PFSK-1 (cell line): ENCODE measurements around the gene PGS1.

Source experiments
- POLR2AphosphoS5 ChIP-seq: IDR thresholded peaks from 2 replicates; pipeline ENCODE4 v1.6.1; 2012; ENCODE audit warnings: low read depth, mild to moderate bottlenecking, control low read depth, low read length, moderate library complexity
- TF ChIP-seq, protein P1 (sequence below), 2 experiments: IDR thresholded peaks; 2 replicates each; pipeline versions ENCODE4 v1.6.1 to v1.8.0; 2011 to 2012; ENCODE audit warnings: low read depth in 2 of 2, low read length in 2 of 2, control low read depth in 1 of 2, inconsistent platforms in 1 of 2, mild to moderate bottlenecking in 1 of 2, moderate library complexity in 1 of 2; ENCODE audit not compliant: insufficient read depth in 1 of 2

DNA sequence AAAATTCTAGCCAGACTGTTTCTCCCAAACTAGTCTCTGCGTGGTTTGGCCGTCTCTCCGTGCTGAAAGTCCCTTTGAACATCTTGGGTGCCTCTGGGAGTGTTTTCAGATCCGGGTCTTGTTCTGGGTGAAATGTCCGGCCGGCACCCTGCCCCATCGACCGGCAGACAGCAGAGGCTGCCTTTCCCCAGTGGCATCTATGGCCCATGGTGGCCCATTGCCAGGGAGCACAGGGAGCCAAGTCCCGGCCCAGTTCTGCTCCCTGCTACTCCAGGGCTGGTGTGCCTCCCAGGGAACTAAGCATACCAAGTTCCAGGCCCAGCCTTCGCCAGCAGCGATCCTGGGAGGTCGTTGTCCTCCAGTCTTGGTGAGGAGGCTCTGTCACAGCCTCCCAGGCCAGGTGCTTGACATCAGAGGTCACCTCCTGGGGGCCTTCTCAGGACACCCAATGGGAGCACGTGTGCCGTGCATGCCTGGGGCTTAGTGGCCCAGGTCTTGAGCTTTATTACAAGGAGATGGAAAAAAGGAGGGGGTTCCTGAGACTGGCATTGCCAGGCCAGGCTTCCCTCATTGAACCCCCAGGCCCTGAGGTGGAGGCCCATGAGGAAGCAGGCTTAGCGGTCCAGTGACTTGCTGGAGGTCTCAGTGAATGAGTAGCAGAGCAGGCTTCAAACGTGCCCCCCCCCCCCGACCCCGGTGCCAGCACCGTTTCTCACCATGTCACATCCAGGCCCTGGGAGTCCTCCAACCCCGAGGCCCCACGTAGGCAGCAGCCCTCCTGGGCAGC is 54.0 kb downstream of the PGS1 start:
- TF ChIP-seq POLR2AphosphoS5, result no peak
- TF ChIP-seq, protein P1, sequence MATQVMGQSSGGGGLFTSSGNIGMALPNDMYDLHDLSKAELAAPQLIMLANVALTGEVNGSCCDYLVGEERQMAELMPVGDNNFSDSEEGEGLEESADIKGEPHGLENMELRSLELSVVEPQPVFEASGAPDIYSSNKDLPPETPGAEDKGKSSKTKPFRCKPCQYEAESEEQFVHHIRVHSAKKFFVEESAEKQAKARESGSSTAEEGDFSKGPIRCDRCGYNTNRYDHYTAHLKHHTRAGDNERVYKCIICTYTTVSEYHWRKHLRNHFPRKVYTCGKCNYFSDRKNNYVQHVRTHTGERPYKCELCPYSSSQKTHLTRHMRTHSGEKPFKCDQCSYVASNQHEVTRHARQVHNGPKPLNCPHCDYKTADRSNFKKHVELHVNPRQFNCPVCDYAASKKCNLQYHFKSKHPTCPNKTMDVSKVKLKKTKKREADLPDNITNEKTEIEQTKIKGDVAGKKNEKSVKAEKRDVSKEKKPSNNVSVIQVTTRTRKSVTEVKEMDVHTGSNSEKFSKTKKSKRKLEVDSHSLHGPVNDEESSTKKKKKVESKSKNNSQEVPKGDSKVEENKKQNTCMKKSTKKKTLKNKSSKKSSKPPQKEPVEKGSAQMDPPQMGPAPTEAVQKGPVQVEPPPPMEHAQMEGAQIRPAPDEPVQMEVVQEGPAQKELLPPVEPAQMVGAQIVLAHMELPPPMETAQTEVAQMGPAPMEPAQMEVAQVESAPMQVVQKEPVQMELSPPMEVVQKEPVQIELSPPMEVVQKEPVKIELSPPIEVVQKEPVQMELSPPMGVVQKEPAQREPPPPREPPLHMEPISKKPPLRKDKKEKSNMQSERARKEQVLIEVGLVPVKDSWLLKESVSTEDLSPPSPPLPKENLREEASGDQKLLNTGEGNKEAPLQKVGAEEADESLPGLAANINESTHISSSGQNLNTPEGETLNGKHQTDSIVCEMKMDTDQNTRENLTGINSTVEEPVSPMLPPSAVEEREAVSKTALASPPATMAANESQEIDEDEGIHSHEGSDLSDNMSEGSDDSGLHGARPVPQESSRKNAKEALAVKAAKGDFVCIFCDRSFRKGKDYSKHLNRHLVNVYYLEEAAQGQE (IDR thresholded peaks at IDR 0.05; ENCODE audit: insufficient read depth in 1 of 2, low read depth in 2 of 2, low read length in 2 of 2), result no peak
